DND-41 (cell line): Measurements from ENCODE around the gene PPP1R13B.

Source experiments
- ATAC-seq: fragments of 200-7000 bp; cut with Tn5 transposase; 3 replicates; pipeline ENCODE4 v1.9.1; 2021; ENCODE audit warnings: low read depth; ENCODE audit not compliant: insufficient read depth
- DNase-seq: peaks from one replicate; pipeline ENCODE4 v3.0.0-alpha.2; 2020
- H2AFZ ChIP-seq: 2 replicates; pipeline ENCODE4 v1.6.0; 2012; ENCODE audit warnings: low read depth, low read length
- H3K27ac ChIP-seq: 2 replicates; pipeline ENCODE4 v1.5.1; 2012; ENCODE audit warnings: low read length, inconsistent platforms
- H3K27me3 ChIP-seq: fragments of 200-600 bp; sonication (generic); 2 replicates; pipeline ENCODE4 v1.6.0; 2012; ENCODE audit warnings: low read length, mild to moderate bottlenecking, inconsistent platforms; ENCODE audit not compliant: insufficient read depth, poor library complexity
- H3K36me3 ChIP-seq: 2 replicates; pipeline ENCODE4 v1.5.1; 2012; ENCODE audit warnings: low read length, inconsistent platforms; ENCODE audit not compliant: insufficient read depth
- H3K4me1 ChIP-seq: 2 replicates; pipeline ENCODE4 v1.5.1; 2012; ENCODE audit warnings: mild to moderate bottlenecking, low read length; ENCODE audit not compliant: insufficient read depth
- H3K4me2 ChIP-seq: 2 replicates; pipeline ENCODE4 v1.6.0; 2012; ENCODE audit warnings: mild to moderate bottlenecking, moderate library complexity, low read length, inconsistent platforms; ENCODE audit not compliant: insufficient read depth
- H3K4me3 ChIP-seq, 2 experiments: fragments of 200-600 bp in 1 of 2; shearing (Covaris generic) in 1 of 2; 2 replicates each; pipeline ENCODE4 v1.5.1; 2012 to 2016; ENCODE audit warnings: inconsistent platforms in 2 of 2, low read length in 2 of 2, mild to moderate bottlenecking in 2 of 2, low read depth in 1 of 2, moderate library complexity in 1 of 2
- H3K79me2 ChIP-seq: 2 replicates; pipeline ENCODE4 v1.6.0; 2012; ENCODE audit warnings: low read length, inconsistent platforms; ENCODE audit not compliant: insufficient read depth
- H3K9ac ChIP-seq: 2 replicates; pipeline ENCODE4 v1.6.0; 2012; ENCODE audit warnings: low read depth, mild to moderate bottlenecking, inconsistent platforms, low read length, moderate library complexity
- H3K9me3 ChIP-seq: 2 replicates; pipeline ENCODE4 v1.5.1; 2012; ENCODE audit warnings: low read length, moderate library complexity, mild to moderate bottlenecking, inconsistent platforms; ENCODE audit not compliant: insufficient read depth, severe bottlenecking
- H4K20me1 ChIP-seq: 2 replicates; pipeline ENCODE4 v1.6.0; 2012; ENCODE audit warnings: low read length; ENCODE audit not compliant: insufficient read depth
- EZH2 ChIP-seq: IDR thresholded peaks from 3 replicates; pipeline ENCODE4 v1.6.1; 2012; ENCODE audit warnings: borderline replicate concordance, low read depth, mild to moderate bottlenecking, moderate library complexity, low read length, inconsistent platforms; ENCODE audit not compliant: severe bottlenecking
- TF ChIP-seq, protein P1 (sequence below): IDR thresholded peaks from 2 replicates; pipeline ENCODE4 v1.5.1; 2012; ENCODE audit warnings: borderline replicate concordance, low read length, moderate library complexity, mild to moderate bottlenecking; ENCODE audit not compliant: poor library complexity, severe bottlenecking; ENCODE audit errors: extremely low read depth

Gene PPP1R13B

DNA sequence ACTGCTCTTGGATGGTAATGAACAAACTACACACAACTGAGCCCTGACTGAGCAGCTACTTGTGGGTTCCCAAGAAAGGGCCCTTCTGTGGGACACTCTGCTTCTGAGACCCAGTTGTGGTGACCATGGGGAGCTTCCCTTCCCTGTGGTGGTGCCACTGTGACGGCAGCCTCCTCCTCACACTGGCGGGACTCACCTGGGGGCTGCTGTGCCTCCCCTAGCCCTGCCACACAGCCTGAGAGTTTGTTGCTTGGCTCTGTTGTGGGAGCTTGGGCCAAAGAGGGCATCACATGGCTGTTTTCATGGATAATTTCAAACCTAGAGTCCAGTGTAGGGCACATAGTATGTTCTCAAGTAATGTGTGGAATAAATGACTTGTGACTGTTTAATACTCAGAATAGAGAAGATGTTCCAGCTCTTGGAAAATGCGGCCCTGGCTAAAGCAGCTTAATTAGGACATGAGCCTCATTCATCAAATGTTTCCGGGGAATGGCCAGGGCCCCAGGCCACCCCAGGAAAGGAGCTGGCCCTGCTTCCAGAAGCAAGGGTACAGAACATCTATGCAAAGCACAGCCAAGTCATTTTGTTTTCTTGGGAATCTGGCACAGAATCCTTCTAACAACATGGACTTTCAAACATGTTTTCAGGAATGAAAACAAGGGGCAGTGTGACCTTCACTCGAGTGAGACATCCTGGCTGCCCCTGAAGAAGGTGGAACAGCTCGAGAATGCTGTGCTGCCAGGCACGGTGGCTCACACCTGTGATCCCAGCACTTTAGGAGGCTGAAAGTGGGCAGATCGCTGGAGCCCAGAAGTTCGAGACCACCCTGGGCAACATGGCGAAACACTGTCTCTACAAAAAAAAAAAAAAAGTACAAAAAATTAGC, 110.6 kb downstream of the PPP1R13B start:
- Histone ChIP-seq H3K9ac (no peak overlapping the region), H3K27me3 (no peaks in the 10 kb centered on the region), H2AFZ (no peak overlapping the region), H3K4me2 (no peak overlapping the region), H3K4me3 (no peak overlapping the region), H4K20me1 (no peaks in the 10 kb centered on the region), H3K27ac (no peak overlapping the region), H3K9me3 (no peaks in the 10 kb centered on the region), H3K4me1 (no peaks in the 10 kb centered on the region), H3K79me2 (no peaks in the 10 kb centered on the region), H3K36me3 (peaks cover 16% of the 10 kb centered on the region)
- DNase-seq (no peak), ATAC-seq (no peak)
- TF ChIP-seq, protein P1, sequence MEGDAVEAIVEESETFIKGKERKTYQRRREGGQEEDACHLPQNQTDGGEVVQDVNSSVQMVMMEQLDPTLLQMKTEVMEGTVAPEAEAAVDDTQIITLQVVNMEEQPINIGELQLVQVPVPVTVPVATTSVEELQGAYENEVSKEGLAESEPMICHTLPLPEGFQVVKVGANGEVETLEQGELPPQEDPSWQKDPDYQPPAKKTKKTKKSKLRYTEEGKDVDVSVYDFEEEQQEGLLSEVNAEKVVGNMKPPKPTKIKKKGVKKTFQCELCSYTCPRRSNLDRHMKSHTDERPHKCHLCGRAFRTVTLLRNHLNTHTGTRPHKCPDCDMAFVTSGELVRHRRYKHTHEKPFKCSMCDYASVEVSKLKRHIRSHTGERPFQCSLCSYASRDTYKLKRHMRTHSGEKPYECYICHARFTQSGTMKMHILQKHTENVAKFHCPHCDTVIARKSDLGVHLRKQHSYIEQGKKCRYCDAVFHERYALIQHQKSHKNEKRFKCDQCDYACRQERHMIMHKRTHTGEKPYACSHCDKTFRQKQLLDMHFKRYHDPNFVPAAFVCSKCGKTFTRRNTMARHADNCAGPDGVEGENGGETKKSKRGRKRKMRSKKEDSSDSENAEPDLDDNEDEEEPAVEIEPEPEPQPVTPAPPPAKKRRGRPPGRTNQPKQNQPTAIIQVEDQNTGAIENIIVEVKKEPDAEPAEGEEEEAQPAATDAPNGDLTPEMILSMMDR = no peak

- Histone ChIP-seq H3K27me3 (no peaks in the 10 kb centered on the region), H3K4me2 (no peak overlapping the region), H3K79me2 (no peaks in the 10 kb centered on the region), H2AFZ (no peak overlapping the region), H3K4me3 (no peak overlapping the region), H3K4me1 (no peaks in the 10 kb centered on the region), H3K9me3 (no peaks in the 10 kb centered on the region), H3K36me3 (peaks cover 19% of the 10 kb centered on the region), H4K20me1 (no peaks in the 10 kb centered on the region), H3K27ac (no peak overlapping the region), H3K9ac (no peak overlapping the region)
- ATAC-seq = no peak
- no peak for DNase-seq
- TF ChIP-seq EZH2 = no peak
- TF ChIP-seq, protein P1 = no peak
These were observed 111.4 kb downstream of the PPP1R13B start for GRCh38 chr14:103735815-103736545.

DNA sequence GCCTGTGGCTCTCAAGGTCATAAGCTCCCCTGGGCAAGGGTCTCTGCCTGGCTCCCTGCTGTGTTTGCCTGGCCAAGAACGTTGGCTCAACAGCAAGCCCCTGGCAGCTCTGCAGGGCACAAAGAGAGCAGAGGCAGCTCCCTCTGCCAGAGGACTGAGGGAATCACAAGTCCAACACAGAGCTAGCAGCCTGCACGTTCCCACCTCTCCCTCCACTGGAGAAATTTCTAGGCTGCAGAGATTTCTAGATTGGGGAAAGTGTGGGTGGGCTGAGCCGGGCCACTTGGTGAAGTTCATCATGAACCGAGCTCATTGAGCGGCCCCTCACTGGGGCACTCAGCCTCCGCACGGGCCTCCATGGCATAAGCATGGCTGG, 111.9 kb downstream of the PPP1R13B start:
- no peak overlapping the region for H3K4me2 ChIP-seq
- H3K4me1 ChIP-seq = no peaks in the 10 kb centered on the region
- no peak overlapping the region for H2AFZ ChIP-seq
- no peak overlapping the region for H3K9ac ChIP-seq
- no peak overlapping the region for H3K27ac ChIP-seq
- peaks cover 23% of the 10 kb centered on the region for H3K36me3 ChIP-seq
- no peak for ATAC-seq
- H3K4me3 ChIP-seq = no peak overlapping the region
- no peaks in the 10 kb centered on the region for H3K9me3 ChIP-seq
- no peaks in the 10 kb centered on the region for H4K20me1 ChIP-seq
- TF ChIP-seq, protein P1 = no peak
- TF ChIP-seq EZH2 = no peak
- H3K79me2 ChIP-seq = no peaks in the 10 kb centered on the region
- no peak for DNase-seq
- no peaks in the 10 kb centered on the region for H3K27me3 ChIP-seq
